ENCODE results near the gene SGSM1.

SGSM1 gene

GRCh38 chr22:24843048-24843447, 37.0 kb downstream of the SGSM1 start:
- H3K4me3 ChIP-seq (ENCODE audit: low read depth, low read length) = no peak overlapping the region
- no peak for TF ChIP-seq CTCF (IDR thresholded peaks at IDR 0.05; ENCODE audit: borderline replicate concordance, insufficient read depth, low read depth, low read length)

GRCh38 chr22:24845041-24845898, 39.3 kb downstream of the SGSM1 start:
- no peak for TF ChIP-seq CTCF (IDR thresholded peaks at IDR 0.05; ENCODE audit: borderline replicate concordance, insufficient read depth, low read depth, low read length)
- H3K4me3 ChIP-seq (ENCODE audit: low read depth, low read length) = no peak overlapping the region

GRCh38 chr22:24847490-24847889, 41.5 kb downstream of the SGSM1 start:
- no peak for TF ChIP-seq CTCF (IDR thresholded peaks at IDR 0.05; ENCODE audit: borderline replicate concordance, insufficient read depth, low read depth, low read length)
- H3K4me3 ChIP-seq (ENCODE audit: low read depth, low read length) = no peak overlapping the region

GRCh38 chr22:24848559-24849168, 42.7 kb downstream of the SGSM1 start:
- no peak overlapping the region for H3K4me3 ChIP-seq (ENCODE audit: low read depth, low read length)
- no peak for TF ChIP-seq CTCF (IDR thresholded peaks at IDR 0.05; ENCODE audit: borderline replicate concordance, insufficient read depth, low read depth, low read length)

- H3K4me3 ChIP-seq (ENCODE audit: low read depth, low read length) = no peak overlapping the region
- TF ChIP-seq CTCF (IDR thresholded peaks at IDR 0.05; ENCODE audit: borderline replicate concordance, insufficient read depth, low read depth, low read length) = no peak
These were observed 49.8 kb downstream of the SGSM1 start for GRCh38 chr22:24855794-24856193.

GRCh38 chr22:24857576-24857975, 51.6 kb downstream of the SGSM1 start:
- no peak for TF ChIP-seq CTCF (IDR thresholded peaks at IDR 0.05; ENCODE audit: borderline replicate concordance, insufficient read depth, low read depth, low read length)

GRCh38 chr22:24859587-24859986, 53.6 kb downstream of the SGSM1 start:
- TF ChIP-seq CTCF (IDR thresholded peaks at IDR 0.05; ENCODE audit: borderline replicate concordance, insufficient read depth, low read depth, low read length) = no peak
- no peak overlapping the region for H3K4me3 ChIP-seq (ENCODE audit: low read depth, low read length)

More at GRCh38 chr22:24857576-24857975, 51.6 kb downstream of the SGSM1 start:
- H3K4me3 ChIP-seq (ENCODE audit: low read depth, low read length) = no peak overlapping the region
